BJ (cell line): Measurements from ENCODE around the gene UBE2S. TPM values are rescaled to one million over a fixed set of nuclear protein-coding genes. Genes with fewer than 3 reads are reported as not detected.
"Not testable (repeated sequence)": the region's sequence is repeated elsewhere in the genome, so short reads cannot be mapped to it uniquely, and the experiment has no call there.

ENCODE experiments used
- CTCF ChIA-PET: fragments of 350-600 bp; formaldehyde crosslinking; extraction: SDS; loops from one replicate; lab custom pipeline; 2021; ENCODE audit warnings: antibody characterized with exemption, inconsistent platforms; lab: Yijun Ruan, JAX
- POLR2A ChIA-PET: fragments of 300-600 bp; sonication (Branson Sonifier 250); formaldehyde crosslinking; extraction: SDS; loops from one replicate; lab custom pipeline; 2021; ENCODE audit warnings: antibody characterized with exemption; lab: Charles Lee
- DNase-seq: peaks from one replicate; pipeline ENCODE4 v3.0.0-alpha.2; 2011; ENCODE audit warnings: low read depth
- H3K27me3 ChIP-seq: 2 replicates; pipeline ENCODE4 v1.6.0; 2011; ENCODE audit warnings: low read length; ENCODE audit not compliant: control insufficient read depth, insufficient read depth
- H3K36me3 ChIP-seq: 2 replicates; pipeline ENCODE4 v1.5.1; 2011; ENCODE audit warnings: low read length; ENCODE audit not compliant: control insufficient read depth, insufficient read depth
- H3K4me3 ChIP-seq: 2 replicates; pipeline ENCODE4 v1.5.1; 2011; ENCODE audit warnings: low read depth, mild to moderate bottlenecking, control low read depth, low read length
- CTCF ChIP-seq: IDR thresholded peaks from 2 replicates; pipeline ENCODE4 v1.5.1; 2011; ENCODE audit warnings: low read depth, mild to moderate bottlenecking, control low read depth, inconsistent platforms, low read length, moderate library complexity; ENCODE audit not compliant: insufficient read depth
- polyA plus RNA-seq: library from polyadenylated mRNA; depleted of rRNA; stranded (reverse); fragments of >200 nt; gene quantifications from 2 replicates; pipeline ENCODE4 v1.2.3, GENCODE V29; 2011

The UBE2S gene
- polyA plus RNA-seq, 1 experiment = 79.4 TPM

GRCh38 chr19:55406091-55406825 lies 1.3 kb downstream of the UBE2S start:
- Histone ChIP-seq H3K27me3 (no peaks in the 10 kb centered on the region), H3K36me3 (peaks cover 14% of the 10 kb centered on the region), H3K4me3 (peak overlapping the region; percentile 92)
- TF ChIP-seq CTCF = no peak
- CTCF ChIA-PET = interaction anchor here (1.4 kb wide), 1 partner anchor 22 kb away, joined by 3 read pairs; the partner anchor contains the start of gene TMEM238
- DNase-seq = no peak
- POLR2A ChIA-PET = interaction anchor here (1.0 kb wide), 1 partner anchor 67 kb away, joined by 6 read pairs; the partner anchor contains the start of gene KMT5C

- H3K36me3 ChIP-seq = peaks cover 17% of the 10 kb centered on the region
- H3K27me3 ChIP-seq = no peaks in the 10 kb centered on the region
- ChIA-PET CTCF (interaction anchor here (1.4 kb wide), 1 partner anchor 22 kb away, joined by 3 read pairs; the partner anchor contains the start of gene TMEM238), POLR2A (interaction anchor here (0.7 kb wide), 1 partner anchor 43 kb away, joined by 6 read pairs; the partner anchor contains the start of gene GARIN5B)
- no peak overlapping the region for H3K4me3 ChIP-seq
- DNase-seq = no peak
- no peak for TF ChIP-seq CTCF
Observed at GRCh38 chr19:55405638-55406037, 1.9 kb downstream of the UBE2S start.

- ChIA-PET POLR2A (interaction anchor here (0.6 kb wide), 1 partner anchor 143 kb away, joined by 6 read pairs; no protein-coding TSS in a partner anchor), CTCF (interaction anchor here (0.6 to 1.3 kb wide), 5 partner anchors 13 to 715 kb away, joined by 3 to 6 read pairs (median 3); no protein-coding TSS in a partner anchor)
- H3K36me3 ChIP-seq = peaks cover 17% of the 10 kb centered on the region
- DNase-seq = no peak
- TF ChIP-seq CTCF = no peak
- no peaks in the 10 kb centered on the region for H3K27me3 ChIP-seq
- H3K4me3 ChIP-seq = no peak overlapping the region
Observed at GRCh38 chr19:55402509-55402908, 5.1 kb downstream of the UBE2S start.

GRCh38 chr19:55401390-55401789 lies 6.2 kb downstream of the UBE2S start:
- H3K4me3 ChIP-seq, H3K27me3 ChIP-seq, DNase-seq, POLR2A ChIA-PET: not testable (repeated sequence)
- peaks cover 17% of the 10 kb centered on the region for H3K36me3 ChIP-seq
- CTCF ChIA-PET = interaction anchor here (1.2 to 2.8 kb wide), 4 partner anchors 17 to 260 kb away, joined by 3 to 7 read pairs (median 5); no protein-coding TSS in a partner anchor

- H3K36me3 ChIP-seq = peaks cover 15% of the 10 kb centered on the region
- ChIA-PET POLR2A (no interaction called here), CTCF (interaction anchor here (0.9 to 2.8 kb wide), 5 partner anchors 18 to 108 kb away, joined by 3 to 7 read pairs (median 4); no protein-coding TSS in a partner anchor)
- H3K4me3 ChIP-seq = no peak overlapping the region
- no peak for DNase-seq
- no peak for TF ChIP-seq CTCF
- no peaks in the 10 kb centered on the region for H3K27me3 ChIP-seq
Observed at GRCh38 chr19:55400281-55401087, 7.1 kb downstream of the UBE2S start.
